ENCODE results near the gene COG6. TPM values are rescaled to one million over a fixed set of nuclear protein-coding genes. Genes with fewer than 3 reads are reported as not detected.

COG6 gene
- total RNA-seq, 2 experiments from 2014 or later: 30.1 to 33.2 TPM

DNA sequence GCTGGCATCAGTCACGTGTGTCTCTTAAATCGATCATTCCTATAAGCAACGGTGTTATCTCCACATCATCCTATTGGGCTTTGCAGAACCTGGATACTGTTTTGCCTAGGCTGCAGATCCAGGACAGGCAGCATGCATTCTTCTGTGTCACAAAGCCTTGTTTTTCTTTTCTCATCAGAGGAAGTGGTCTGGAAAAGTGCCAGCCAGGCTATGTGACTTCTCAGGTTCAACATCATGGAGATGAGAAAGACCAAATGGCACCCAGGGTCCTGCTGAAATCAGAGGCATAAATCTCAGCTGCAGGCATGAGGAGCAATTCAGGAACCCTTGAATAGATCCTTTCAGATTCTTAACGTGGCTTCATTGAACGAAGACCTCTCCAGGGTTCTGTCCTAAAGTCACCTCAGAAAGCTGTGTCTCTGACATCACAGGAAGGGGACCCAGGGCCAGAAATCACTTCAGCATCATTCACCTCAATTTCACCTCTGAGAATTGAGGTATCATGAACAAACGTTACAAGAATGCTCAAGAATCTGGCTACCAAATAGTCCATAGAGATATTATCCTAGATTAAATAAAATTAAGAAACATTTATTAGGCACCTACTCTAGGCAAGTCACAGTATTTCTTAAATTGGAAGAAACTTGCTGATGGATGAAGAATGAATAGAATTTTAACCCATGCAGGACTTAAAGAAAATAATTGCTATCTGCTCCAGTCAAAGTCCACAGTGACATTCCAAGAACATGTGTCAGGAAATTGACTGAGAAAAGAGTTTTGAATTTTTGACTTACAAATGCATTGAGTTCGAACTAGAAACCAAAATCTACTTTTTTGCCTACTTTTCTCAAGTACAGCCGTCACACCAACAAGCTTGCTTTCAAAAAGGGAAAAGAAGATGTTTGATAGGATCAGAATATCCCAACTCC is 124.1 kb downstream of the COG6 start:
- DNase-seq (ENCODE audit: low spot score): no peak
- intact Hi-C loops (cut with micrococcal nuclease; ENCODE audit: unreplicated experiment): loop anchor here (5.0 kb wide), 1 partner anchor 903 kb away; no protein-coding TSS in a partner anchor
- POLR2A ChIA-PET: interaction anchor here (1.0 kb wide), 1 partner anchor 21 kb away, joined by 9 read pairs; no protein-coding TSS in a partner anchor
- Histone ChIP-seq H3K9me2 (ENCODE audit: insufficient read depth, low read length) (no peaks in the 10 kb centered on the region), H3K27ac (ENCODE audit: low read depth, low read length, poor library complexity, severe bottlenecking) (no peak overlapping the region), H3K79me2 (ENCODE audit: insufficient read depth, low read depth, low read length) (no peaks in the 10 kb centered on the region), H3K9me3 (ENCODE audit: low read length) (no peaks in the 10 kb centered on the region), H3K4me3 (ENCODE audit: low read depth, low read length, poor library complexity, severe bottlenecking) (no peak overlapping the region), H3K36me3 (ENCODE audit: insufficient read depth, low read length) (no peaks in the 10 kb centered on the region), H2AFZ (ENCODE audit: low read length) (no peak overlapping the region), H4K20me1 (ENCODE audit: insufficient read depth, low read length) (no peaks in the 10 kb centered on the region), H3K4me2 (ENCODE audit: low read length) (no peak overlapping the region), H3K4me1 (ENCODE audit: insufficient read depth, low read length, poor library complexity, severe bottlenecking) (no peaks in the 10 kb centered on the region)
- no TSS peak for BruUV-seq (replicated peaks)
- TF ChIP-seq, protein P1, sequence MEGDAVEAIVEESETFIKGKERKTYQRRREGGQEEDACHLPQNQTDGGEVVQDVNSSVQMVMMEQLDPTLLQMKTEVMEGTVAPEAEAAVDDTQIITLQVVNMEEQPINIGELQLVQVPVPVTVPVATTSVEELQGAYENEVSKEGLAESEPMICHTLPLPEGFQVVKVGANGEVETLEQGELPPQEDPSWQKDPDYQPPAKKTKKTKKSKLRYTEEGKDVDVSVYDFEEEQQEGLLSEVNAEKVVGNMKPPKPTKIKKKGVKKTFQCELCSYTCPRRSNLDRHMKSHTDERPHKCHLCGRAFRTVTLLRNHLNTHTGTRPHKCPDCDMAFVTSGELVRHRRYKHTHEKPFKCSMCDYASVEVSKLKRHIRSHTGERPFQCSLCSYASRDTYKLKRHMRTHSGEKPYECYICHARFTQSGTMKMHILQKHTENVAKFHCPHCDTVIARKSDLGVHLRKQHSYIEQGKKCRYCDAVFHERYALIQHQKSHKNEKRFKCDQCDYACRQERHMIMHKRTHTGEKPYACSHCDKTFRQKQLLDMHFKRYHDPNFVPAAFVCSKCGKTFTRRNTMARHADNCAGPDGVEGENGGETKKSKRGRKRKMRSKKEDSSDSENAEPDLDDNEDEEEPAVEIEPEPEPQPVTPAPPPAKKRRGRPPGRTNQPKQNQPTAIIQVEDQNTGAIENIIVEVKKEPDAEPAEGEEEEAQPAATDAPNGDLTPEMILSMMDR (conservative IDR thresholded peaks at IDR 0.05; ENCODE audit: low read length): no peak
- no peak for TF ChIP-seq EZH2phosphoT487 (IDR thresholded peaks at IDR 0.05; ENCODE audit: borderline replicate concordance, low read depth, low read length)
- CTCF ChIA-PET (ENCODE audit: unreplicated experiment): no interaction called here

DNA sequence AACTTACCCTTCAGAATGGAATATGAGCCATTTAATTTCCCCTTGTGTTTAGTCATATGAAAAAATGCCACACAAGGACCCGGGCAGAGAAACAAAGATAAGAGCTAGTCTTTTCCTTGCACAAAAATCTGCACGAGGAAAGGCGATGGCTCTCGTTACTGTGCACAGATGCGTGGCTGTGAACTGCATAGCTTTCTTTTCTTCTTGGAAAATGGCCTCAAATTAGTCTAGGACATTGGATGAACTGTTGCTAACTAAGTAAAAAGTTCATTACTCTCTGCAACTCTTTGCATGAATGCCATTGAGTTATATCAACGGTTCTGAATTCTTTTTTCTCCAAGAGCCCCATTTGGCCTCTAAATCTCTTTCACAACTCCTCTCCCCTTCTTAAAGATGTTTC is 125.2 kb downstream of the COG6 start:
- H3K9me3 ChIP-seq (ENCODE audit: low read length): no peaks in the 10 kb centered on the region
- H4K20me1 ChIP-seq (ENCODE audit: insufficient read depth, low read length): no peaks in the 10 kb centered on the region
- CTCF ChIA-PET (ENCODE audit: unreplicated experiment): no interaction called here
- no peak overlapping the region for H3K4me2 ChIP-seq (ENCODE audit: low read length)
- H3K4me3 ChIP-seq (ENCODE audit: low read depth, low read length, poor library complexity, severe bottlenecking): no peak overlapping the region
- no peak for DNase-seq (ENCODE audit: low spot score)
- no peaks in the 10 kb centered on the region for H3K36me3 ChIP-seq (ENCODE audit: insufficient read depth, low read length)
- TF ChIP-seq, protein P1 (conservative IDR thresholded peaks at IDR 0.05; ENCODE audit: low read length): no peak
- no peak for TF ChIP-seq EZH2phosphoT487 (IDR thresholded peaks at IDR 0.05; ENCODE audit: borderline replicate concordance, low read depth, low read length)
- no peak overlapping the region for H2AFZ ChIP-seq (ENCODE audit: low read length)
- intact Hi-C loops (cut with micrococcal nuclease; ENCODE audit: unreplicated experiment): no loop called here
- H3K4me1 ChIP-seq (ENCODE audit: insufficient read depth, low read length, poor library complexity, severe bottlenecking): no peaks in the 10 kb centered on the region
- no TSS peak for BruUV-seq (replicated peaks)
- no peak overlapping the region for H3K27ac ChIP-seq (ENCODE audit: low read depth, low read length, poor library complexity, severe bottlenecking)
- POLR2A ChIA-PET: no interaction called here
- H3K79me2 ChIP-seq (ENCODE audit: insufficient read depth, low read depth, low read length): no peaks in the 10 kb centered on the region
- no peaks in the 10 kb centered on the region for H3K9me2 ChIP-seq (ENCODE audit: insufficient read depth, low read length)

DNA sequence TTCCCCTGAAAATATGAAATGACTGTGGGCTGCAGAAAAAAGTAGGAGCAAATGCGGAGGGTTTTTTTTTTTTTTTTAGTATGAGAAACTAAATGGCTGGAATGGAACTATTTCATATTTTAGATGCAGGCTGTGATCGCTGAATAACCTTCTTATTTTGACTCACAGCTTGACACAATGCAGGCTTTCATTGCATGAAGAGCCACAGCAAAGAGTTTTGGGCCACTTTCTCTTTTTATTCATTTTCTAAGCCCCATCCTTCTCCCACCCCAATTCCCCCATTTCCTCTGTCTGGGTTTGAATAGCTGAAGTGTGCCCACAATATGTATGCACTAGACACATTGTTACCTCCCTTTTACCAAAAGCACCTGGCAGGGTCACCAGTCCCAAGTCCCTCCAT is 125.9 kb downstream of the COG6 start:
- Histone ChIP-seq H2AFZ (ENCODE audit: low read length) (no peak overlapping the region), H3K9me3 (ENCODE audit: low read length) (no peaks in the 10 kb centered on the region), H3K4me1 (ENCODE audit: insufficient read depth, low read length, poor library complexity, severe bottlenecking) (no peaks in the 10 kb centered on the region), H3K79me2 (ENCODE audit: insufficient read depth, low read depth, low read length) (no peaks in the 10 kb centered on the region), H3K4me2 (ENCODE audit: low read length) (no peak overlapping the region), H3K36me3 (ENCODE audit: insufficient read depth, low read length) (no peaks in the 10 kb centered on the region), H3K9me2 (ENCODE audit: insufficient read depth, low read length) (no peaks in the 10 kb centered on the region), H4K20me1 (ENCODE audit: insufficient read depth, low read length) (no peaks in the 10 kb centered on the region), H3K4me3 (ENCODE audit: low read depth, low read length, poor library complexity, severe bottlenecking) (no peak overlapping the region), H3K27ac (ENCODE audit: low read depth, low read length, poor library complexity, severe bottlenecking) (no peak overlapping the region)
- no peak for DNase-seq (ENCODE audit: low spot score)
- POLR2A ChIA-PET: no interaction called here
- BruUV-seq (replicated peaks): no TSS peak
- CTCF ChIA-PET (ENCODE audit: unreplicated experiment): no interaction called here
- no peak for TF ChIP-seq EZH2phosphoT487 (IDR thresholded peaks at IDR 0.05; ENCODE audit: borderline replicate concordance, low read depth, low read length)
- TF ChIP-seq, protein P1 (conservative IDR thresholded peaks at IDR 0.05; ENCODE audit: low read length): no peak
- intact Hi-C loops (cut with micrococcal nuclease; ENCODE audit: unreplicated experiment): no loop called here
